Measurements from ENCODE around the gene HRAS. TPM values are rescaled to one million over a fixed set of nuclear protein-coding genes. Genes with fewer than 3 reads are reported as not detected.

Gene HRAS
- total and polyA plus RNA-seq, 2 donors (not counting 3 experiments of a cell fraction or from before 2014, with no cell fraction given): 103 to 109 TPM

DNA sequence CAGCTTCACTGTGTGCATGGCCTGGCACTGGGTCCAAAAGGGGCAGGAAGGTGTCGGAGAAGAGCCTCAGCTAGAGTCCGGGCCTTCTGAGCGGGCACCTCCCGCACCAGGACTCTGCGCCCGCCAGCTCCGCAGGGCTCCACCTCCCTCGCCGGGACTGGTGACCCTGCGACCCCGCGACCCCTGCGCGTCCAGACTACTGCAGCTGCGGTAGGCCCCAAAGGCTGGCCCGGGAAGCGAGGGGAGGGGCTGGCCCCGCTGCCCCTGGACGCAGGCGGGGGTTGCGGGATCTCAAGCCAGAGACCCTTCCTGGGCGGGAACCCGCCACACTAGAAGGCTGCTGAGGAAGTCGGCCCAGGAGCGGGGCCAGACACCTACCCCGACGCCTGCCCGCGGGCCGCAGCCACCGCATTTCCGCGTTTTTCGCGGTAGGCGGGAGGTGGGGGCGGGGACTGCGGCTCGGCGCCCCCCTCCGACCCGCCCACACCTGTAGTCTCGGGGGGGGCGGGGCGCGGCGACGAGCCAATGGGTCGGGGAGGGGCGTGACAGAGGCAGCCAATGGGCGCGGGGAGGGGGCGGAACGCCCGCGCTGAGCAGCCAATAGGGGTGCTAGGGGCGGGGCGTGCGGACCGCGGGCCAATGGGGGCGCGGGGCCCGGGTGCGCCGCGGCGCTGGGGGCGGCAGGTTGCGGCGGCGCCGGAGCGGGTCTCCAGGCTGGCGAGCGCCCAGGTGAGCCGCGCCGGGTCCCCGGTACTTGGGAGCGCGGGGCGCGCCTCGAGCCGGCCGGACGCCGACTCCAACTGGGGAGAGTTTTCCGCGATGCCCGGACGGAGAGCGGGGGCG is 25.1 kb upstream of the HRAS start, which contains the start of the genes LMNTD2 and RASSF7:
LMNTD2 (minus strand) TSS at position 434 of the 843 bp plus-strand sequence; CDS start at position 412, 22 bp downstream.
RASSF7 (plus strand) TSS at position 666 of the 843 bp plus-strand sequence. CDS start 799 bp downstream, outside the sequence.
- H3K4me2 ChIP-seq (ENCODE audit: insufficient read depth, low read length): peak within 1 kb of the TSS; percentile 78
- FAIRE-seq (peak; percentile 72), DNase-seq (ENCODE audit: low read depth, low spot score) (peak; percentile 80)
- no peaks in the 10 kb centered on the region for H3K9me3 ChIP-seq (replicated peaks; ENCODE audit: control insufficient read depth, insufficient read depth, low read length)
- peaks cover 11 to 17% of the 10 kb centered on the region in 2 experiments for H3K27me3 ChIP-seq (ENCODE audit: control insufficient read depth in 2 of 2, insufficient read depth in 2 of 2, low read length in 2 of 2)
- H3K4me1 ChIP-seq (ENCODE audit: control insufficient read depth, extremely low read depth, insufficient read depth, low read length): peaks cover 6% of the 10 kb centered on the region
- CTCF ChIA-PET: interaction anchor here (1.1 kb wide), 1 partner anchor 162 kb away, joined by 4 read pairs; no protein-coding TSS in a partner anchor
- H3K9me1 ChIP-seq (replicated peaks; ENCODE audit: control insufficient read depth, extremely low read depth, insufficient read depth, low read length): no peaks in the 10 kb centered on the region
- H2AFZ ChIP-seq (ENCODE audit: low read depth, low read length): peak within 1 kb of the TSS; percentile 82
- peak within 1 kb of the TSS; percentile 62 to 88 (median 74) for H3K4me3 ChIP-seq (replicated peaks in 1 of 3; ENCODE audit: insufficient read depth in 1 of 3, low read depth in 1 of 3, low read length in 3 of 3)
- POLR2A ChIA-PET: no interaction called here
- dilution Hi-C loops (cut with MboI; ENCODE audit: extremely low pct_ligation_motif_present, low sequenced_read_pairs) (no loop called here), intact Hi-C loops (cut with micrococcal nuclease) (loop anchor here (2.0 kb wide), 1 partner anchor 24 kb away; the partner anchor contains the start of gene LRRC56)
- H3K79me2 ChIP-seq (ENCODE audit: control insufficient read depth, insufficient read depth, low read length): no peaks in the 10 kb centered on the region
- TF ChIP-seq EZH2 (IDR thresholded peaks at IDR 0.05; ENCODE audit: borderline replicate concordance, low read depth, low read length, severe bottlenecking): no peak
- TF ChIP-seq POLR2AphosphoS5 (IDR thresholded peaks at IDR 0.05; ENCODE audit: insufficient read depth, low read depth, low read length): no peak
- TF ChIP-seq JUN (IDR thresholded peaks at IDR 0.05; ENCODE audit: borderline replicate concordance, insufficient read depth, insufficient read length, low read depth): no peak
- peak; percentile 58 for TF ChIP-seq POLR2A (IDR thresholded peaks at IDR 0.05; ENCODE audit: low read depth, low read length)
- TF ChIP-seq FOS (IDR thresholded peaks at IDR 0.05; ENCODE audit: borderline replicate concordance, insufficient read depth, low read length): no peak
- TF ChIP-seq, protein P1, sequence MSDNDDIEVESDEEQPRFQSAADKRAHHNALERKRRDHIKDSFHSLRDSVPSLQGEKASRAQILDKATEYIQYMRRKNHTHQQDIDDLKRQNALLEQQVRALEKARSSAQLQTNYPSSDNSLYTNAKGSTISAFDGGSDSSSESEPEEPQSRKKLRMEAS (IDR thresholded peaks at IDR 0.05; ENCODE audit: insufficient read depth, insufficient read length): no peak
- no peaks in the 10 kb centered on the region for H4K20me1 ChIP-seq (replicated peaks; ENCODE audit: control insufficient read depth, extremely low read depth, insufficient read depth, low read length)
- peaks cover 0 to 2% of the 10 kb centered on the region in 2 experiments for H3K36me3 ChIP-seq (ENCODE audit: control insufficient read depth in 2 of 2, extremely low read depth in 1 of 2, insufficient read depth in 2 of 2, low read length in 2 of 2)
- peak within 1 kb of the TSS; percentile 36 for H3K9ac ChIP-seq (replicated peaks; ENCODE audit: extremely low read depth, insufficient read depth, low read length)
- H3K27ac ChIP-seq (ENCODE audit: insufficient read depth, low read depth, low read length): no peak within 1 kb of the TSS
- BruUV-seq (replicated peaks): TSS peak; percentile 25

Measured in endothelial cell of umbilical vein (primary cell).